Measurements from ENCODE around the gene TRAPPC10. TPM values are rescaled to one million over a fixed set of nuclear protein-coding genes. Genes with fewer than 3 reads are reported as not detected.
A peak's percentile ranks its signal among the peaks of the same experiment; 100 is the strongest.

The TRAPPC10 gene
- polyA plus RNA-seq, 12 donors = 12.0 to 20.9 (median 15.9) TPM; not detected in 1

DNA sequence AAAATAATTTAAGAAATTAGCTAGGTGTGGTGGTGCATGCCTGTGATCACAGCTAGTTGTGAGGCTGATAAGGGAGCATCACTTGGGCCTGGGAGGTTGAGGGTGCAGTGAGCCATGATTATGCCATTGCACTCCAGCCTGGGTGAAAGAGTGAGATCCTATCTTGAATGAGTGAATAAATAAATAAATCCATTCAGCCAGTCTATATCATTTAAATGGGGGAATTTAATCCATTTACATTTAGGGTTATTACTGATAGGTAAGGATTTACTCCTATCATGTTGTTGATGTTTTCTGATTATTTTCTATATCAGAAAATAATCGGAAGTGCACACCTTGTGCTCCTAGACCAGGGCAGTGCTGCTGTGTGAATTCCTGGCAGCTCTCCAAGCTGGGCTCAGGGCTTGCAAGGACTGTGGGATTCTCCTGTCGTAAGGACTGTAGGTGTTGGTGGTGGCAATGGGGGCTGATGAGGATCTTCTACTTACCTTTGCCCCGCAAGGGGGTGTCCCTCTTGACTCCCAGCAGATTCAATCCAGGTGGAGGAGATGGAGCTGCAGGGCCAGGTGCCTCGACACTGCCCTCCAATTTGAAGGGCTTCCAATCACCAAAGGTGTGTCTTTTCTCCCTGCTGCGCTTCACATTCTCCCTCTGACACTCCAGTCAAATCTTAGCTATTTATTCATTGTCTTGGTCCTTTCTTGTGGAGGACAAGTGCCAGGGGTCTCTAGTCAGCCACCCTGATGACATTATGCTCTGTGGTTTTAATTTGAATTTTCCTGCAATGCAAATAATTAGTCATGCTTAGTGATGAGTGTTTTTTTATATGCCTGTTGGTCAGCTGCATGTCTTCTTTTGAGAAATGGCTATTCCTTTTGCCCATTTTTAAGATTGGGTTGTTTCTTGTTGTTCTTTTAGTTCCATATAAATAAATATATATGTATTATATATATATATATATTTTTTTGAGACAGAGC lies 14.1 kb upstream of the TRAPPC10 start:
- DNase-seq = no peak

DNA sequence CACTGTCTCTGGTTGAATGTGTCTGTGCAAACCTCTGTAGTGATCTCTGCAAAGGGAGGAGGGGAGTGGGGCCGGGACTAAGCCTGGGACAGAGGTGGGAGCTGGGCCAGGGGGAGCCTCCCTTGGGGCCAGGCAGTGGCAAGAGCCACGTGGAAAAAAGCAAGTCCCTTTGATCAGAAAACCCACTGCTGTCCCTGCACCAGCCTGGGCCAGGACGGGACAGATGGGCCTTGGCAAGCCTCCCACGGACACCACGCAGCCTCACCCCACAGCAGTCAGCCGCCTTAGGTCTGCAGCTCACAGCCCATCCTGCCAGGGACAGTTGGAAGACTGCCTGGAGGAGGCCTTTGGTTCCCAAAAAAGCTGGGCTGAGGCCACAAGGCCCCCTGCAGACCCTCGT lies 11.7 kb upstream of the TRAPPC10 start:
- DNase-seq = no peak

DNA sequence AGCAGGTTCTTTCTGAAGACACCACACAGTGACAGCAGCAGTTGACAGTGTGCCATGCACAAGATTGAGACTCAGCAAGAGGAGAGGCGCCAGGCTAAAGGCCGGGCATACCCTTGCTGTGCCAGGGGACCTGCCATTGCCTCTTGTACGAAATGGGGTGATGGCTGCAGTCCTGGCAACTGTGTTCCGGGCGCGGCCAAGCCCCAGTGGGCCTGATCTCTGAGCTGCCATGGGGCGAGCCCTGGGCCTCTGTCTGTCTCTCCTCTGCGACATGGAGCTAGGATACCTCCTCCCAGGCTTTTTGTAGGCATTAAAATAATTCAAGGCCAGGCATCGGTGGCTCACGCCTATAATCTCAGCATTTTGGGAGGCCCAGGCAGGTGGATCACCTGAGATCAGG lies 9.6 kb upstream of the TRAPPC10 start:
- DNase-seq = no peak

GRCh38 chr21:44003307-44003966 lies 8.7 kb upstream of the TRAPPC10 start:
- DNase-seq = no peak

DNA sequence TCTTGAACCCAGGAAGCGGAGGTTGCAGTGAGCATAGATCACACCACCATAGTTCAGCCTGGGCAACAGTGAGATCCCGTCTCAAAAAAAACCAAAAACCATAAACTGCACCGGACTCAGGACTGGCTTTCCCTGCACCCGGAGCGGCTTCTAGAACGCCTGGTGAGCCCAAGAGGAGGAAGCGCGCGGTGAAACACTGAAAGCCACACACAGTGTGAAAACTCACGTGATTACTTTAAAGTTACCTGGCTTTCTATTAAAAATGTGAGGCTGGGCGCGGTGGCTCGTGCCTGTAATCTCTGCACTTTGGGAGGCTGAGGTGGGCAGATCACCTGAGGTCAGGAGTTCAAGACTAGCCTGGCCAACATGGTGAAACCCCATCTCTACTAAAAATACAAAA lies 7.0 kb upstream of the TRAPPC10 start:
- no peak for DNase-seq

GRCh38 chr21:44005593-44005992 lies 6.5 kb upstream of the TRAPPC10 start:
- no peak for DNase-seq

DNA sequence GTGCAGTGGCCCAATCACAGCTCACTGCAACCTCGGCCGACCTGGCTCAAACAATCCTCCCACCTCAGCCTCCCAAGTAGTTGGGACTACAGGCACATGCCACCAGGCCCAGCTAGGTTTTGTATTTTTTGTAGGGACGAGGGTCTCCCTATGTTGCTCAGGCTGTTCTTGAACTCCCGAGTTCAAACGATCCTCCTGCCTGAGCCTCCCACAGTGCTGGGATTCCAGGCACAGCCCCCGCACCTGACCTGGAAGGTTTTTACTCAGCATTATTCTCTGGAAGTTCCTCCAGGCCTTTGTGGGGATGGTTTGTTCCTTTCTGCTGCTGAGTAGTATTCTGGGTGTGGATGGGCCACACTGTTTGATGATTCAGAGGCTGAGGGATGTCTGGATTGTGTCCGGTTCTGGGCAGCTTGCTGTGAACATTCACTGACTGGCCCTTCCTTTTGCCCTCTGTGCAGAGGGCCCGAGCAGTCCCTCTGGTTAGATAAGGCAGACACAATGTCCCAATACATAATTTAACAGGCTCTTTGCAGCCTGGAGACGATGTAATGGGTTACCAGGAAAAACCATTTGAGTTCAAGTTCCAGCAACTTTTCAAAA lies 6.0 kb upstream of the TRAPPC10 start:
- no peak for DNase-seq

GRCh38 chr21:44006656-44007055 lies 5.5 kb upstream of the TRAPPC10 start:
- no peak for DNase-seq

DNA sequence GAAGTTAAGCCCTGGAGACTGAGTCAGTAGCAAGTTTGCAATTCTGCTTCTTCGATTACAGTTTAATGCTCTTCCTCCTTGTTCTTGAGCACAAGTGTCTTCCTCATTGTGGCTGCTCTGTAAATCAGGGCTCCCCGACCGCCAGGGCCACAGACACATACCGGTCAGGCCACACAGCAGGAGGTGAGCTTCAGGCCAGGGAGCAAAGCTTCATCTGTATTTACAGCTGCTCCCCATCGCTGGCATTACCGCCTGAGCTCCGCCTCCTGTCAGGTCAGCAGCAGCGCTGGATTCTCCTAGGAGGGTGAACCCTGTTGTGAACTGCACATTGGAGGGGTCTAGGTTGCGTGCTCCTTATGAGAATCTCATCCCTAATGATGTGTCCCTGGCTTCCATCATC lies 1.7 kb upstream of the TRAPPC10 start:
- no peak for DNase-seq

- DNase-seq = no peak
These were observed 986 bp upstream of the TRAPPC10 start for GRCh38 chr21:44011123-44011522.

- no peak for DNase-seq
These were observed 618 bp downstream of the TRAPPC10 start for GRCh38 chr21:44012474-44013379.

DNA sequence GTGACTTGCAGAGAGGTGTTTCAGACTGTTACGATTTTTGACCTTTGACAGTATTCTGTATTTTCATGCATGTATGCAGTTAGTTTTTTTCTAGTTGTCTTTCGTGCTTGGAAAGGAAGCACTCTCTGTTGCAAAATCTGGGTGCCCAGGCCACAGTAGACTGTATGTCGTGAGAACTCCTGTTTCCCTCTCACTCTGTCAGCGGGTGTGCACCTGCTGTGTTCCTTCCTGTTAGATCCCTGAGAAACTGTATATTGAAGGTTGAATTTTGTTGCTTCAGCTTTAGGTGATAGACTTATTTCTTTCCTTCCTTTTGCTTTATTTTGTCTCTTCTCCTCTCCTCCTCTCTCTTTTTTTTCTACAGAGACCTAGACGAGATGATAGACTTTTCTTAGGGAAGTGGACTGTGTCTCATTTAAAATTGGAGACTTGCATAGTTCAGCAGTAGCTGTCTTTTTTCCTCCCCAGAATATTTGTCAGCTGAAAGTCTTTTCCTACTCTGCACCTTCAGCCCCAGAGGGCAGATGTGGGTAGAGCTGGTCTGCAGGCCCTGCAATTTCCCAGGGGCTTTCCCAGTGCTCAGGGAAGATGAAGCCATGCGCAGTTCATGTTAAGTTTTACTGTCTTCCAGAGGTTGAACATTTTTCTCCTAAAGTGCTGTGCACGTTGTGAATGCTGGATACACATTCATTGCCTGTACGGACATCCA lies 1.4 kb downstream of the TRAPPC10 start:
- no peak for DNase-seq

DNA sequence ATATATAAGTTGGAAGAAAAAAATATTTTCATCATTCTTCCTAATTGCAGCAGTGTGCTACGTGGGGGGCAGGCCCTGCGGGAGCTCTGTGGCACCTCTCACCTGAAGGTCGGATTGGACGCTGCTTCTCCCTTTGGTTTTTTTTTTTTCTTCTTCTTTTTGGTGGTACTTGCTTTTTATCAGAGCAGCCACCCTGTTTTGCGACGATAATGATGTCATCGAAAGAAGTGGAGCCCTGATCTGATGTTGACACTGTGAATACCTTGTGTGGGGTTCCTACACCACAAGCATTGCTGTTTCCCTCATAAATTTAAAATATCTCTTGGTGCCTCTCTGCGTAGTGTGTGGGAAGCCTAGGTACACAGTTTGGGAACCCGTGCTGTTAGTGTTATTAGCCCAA lies 5.5 kb downstream of the TRAPPC10 start:
- no peak for DNase-seq

GRCh38 chr21:44018127-44018526 lies 6.0 kb downstream of the TRAPPC10 start:
- no peak for DNase-seq

- no peak for DNase-seq
These were observed 6.9 kb downstream of the TRAPPC10 start for GRCh38 chr21:44018813-44019567.

GRCh38 chr21:44019568-44019958 lies 7.5 kb downstream of the TRAPPC10 start:
- no peak for DNase-seq

DNA sequence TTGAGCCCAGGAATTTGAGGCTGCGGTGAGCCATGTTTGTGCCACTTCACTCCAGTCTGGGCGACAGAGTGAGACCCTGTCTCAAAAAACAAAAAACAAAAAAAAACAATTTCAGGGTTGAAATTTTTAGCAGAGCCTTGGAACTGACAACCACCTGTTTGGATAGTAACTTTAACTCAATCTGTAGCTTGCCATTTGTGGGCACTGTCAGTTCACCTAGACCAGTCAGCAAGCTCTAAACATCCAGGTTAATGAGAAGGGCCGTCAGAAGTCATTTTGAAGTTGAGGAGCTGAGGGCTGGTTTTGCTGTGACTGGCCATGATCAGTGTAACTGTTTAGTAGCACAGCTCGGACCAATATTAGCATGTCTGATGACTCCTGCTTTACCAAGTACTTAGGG lies 8.4 kb downstream of the TRAPPC10 start:
- DNase-seq = no peak

- no peak for DNase-seq
These were observed 9.0 kb downstream of the TRAPPC10 start for GRCh38 chr21:44021064-44021463.

DNA sequence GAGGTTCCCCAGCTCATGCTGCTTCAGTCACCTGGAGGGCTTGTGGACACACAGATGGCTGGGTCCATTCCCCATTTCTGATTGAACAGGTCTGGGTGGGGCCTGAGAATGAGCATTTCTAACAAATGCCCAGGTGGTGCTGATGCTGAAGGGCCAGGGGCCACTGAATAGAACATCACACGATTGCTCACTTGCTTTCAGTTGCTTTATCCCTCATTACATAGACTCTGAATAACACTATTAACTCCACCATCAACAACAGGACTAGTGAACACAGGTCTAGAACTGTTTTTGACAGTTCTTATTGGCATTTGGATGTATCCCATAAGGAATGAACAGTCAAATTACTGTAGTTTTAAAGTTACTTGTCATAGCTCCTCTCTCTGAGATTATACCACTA lies 12.1 kb downstream of the TRAPPC10 start:
- no peak for DNase-seq

DNA sequence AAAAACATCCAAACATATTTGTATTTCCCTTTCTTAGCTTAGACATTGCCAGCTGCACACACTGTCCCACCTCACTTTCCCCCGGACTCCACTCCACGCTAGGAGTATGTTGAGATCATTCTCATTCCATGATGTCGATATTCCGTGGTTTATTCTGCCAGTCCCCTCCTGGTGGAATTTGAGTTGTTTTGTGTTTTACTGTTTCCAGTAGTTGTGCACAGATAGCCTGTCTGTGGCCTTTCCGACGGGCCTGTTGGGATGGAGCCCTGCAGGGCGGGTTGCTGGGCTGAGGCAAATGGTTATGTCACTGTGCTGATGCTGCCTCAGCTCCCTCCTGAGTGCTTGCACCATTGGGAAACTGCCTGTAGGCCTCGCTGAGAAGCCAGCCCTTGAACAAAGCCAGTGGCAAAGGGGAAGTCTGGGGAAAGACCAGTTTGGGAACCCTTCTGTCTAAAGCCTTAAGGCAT lies 12.8 kb downstream of the TRAPPC10 start:
- peak; percentile 66 for DNase-seq
